ENCODE results near the gene ACTL10. TPM values are rescaled to one million over a fixed set of nuclear protein-coding genes. Genes with fewer than 3 reads are reported as not detected.

The ACTL10 gene
- total and polyA plus RNA-seq, 2 of the 13 experiments (the other 11 are each of a cell fraction or from before 2014, with no cell fraction given): not detected

DNA sequence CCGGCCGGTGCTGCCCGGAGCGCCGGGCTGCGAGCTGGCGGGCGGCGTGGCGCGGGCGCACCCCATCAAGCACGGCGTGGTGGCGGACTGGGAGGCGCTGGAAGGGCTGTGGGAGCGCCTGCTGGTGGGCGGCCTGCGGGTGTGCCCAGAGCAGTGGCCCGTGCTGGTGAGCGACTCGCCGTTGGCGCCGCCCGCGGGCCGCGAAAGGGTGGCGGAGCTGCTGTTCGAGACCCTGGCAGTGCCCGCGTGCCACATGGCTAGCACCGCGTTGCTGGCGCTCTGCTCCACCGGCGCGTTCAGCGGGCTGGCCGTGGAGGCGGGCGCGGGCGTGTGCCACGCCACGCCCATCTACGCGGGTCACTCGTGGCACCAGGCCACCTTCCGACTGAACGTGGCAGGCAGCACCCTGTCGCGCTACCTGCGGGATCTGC is 517 bp downstream of the ACTL10 start (continued):
- TF ChIP-seq, protein P1, sequence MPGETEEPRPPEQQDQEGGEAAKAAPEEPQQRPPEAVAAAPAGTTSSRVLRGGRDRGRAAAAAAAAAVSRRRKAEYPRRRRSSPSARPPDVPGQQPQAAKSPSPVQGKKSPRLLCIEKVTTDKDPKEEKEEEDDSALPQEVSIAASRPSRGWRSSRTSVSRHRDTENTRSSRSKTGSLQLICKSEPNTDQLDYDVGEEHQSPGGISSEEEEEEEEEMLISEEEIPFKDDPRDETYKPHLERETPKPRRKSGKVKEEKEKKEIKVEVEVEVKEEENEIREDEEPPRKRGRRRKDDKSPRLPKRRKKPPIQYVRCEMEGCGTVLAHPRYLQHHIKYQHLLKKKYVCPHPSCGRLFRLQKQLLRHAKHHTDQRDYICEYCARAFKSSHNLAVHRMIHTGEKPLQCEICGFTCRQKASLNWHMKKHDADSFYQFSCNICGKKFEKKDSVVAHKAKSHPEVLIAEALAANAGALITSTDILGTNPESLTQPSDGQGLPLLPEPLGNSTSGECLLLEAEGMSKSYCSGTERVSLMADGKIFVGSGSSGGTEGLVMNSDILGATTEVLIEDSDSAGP (CRISPR knock-in tag; IDR thresholded peaks at IDR 0.05; ENCODE audit: borderline replicate concordance): no peak
- TF ChIP-seq AKAP8 (CRISPR knock-in tag; IDR thresholded peaks at IDR 0.05) (0 out of 2 replicates have a peak, but pooled peaks have one; percentile 9), AGO2 (optimal IDR thresholded peaks at IDR 0.05; ENCODE audit: low read depth, low read length) (peak; percentile 52), ZNF331 (CRISPR knock-in tag; IDR thresholded peaks at IDR 0.05) (no peak), ZNF766 (CRISPR knock-in tag; IDR thresholded peaks at IDR 0.05; ENCODE audit: borderline replicate concordance) (no peak), STAG1 (CRISPR knock-in tag; IDR thresholded peaks at IDR 0.05) (no peak), PHB2 (IDR thresholded peaks at IDR 0.05; ENCODE audit: partially characterized antibody) (no peak), MED8 (CRISPR knock-in tag; IDR thresholded peaks at IDR 0.05; ENCODE audit: insufficient replicate concordance) (no peak)

GRCh38 chr20:33667676-33668465 is 1.1 kb downstream of the ACTL10 start:
- FAIRE-seq (no peak), ATAC-seq (peak; percentile 20), DNase-seq (ENCODE audit: low spot score) (no peak)
- H3K4me1 ChIP-seq (ENCODE audit: insufficient read depth, low read length): peaks cover 53% of the 10 kb centered on the region
- H4K20me1 ChIP-seq (ENCODE audit: insufficient read depth, low read length): 0 out of 2 replicates have a peak, but pooled peaks cover 3% of the 10 kb centered on the region
- H3K27me3 ChIP-seq (ENCODE audit: control insufficient read depth in 1 of 2, insufficient read depth in 2 of 2, low read length in 2 of 2): no peaks in the 10 kb centered on the region; a peak in 1 of 5 replicates
- intact Hi-C loops (cut with micrococcal nuclease; ENCODE audit: unreplicated experiment) (no loop called here), in situ Hi-C loops (cut with HindIII; ENCODE audit: extremely low pct_ligation_motif_present, low pct_unique_long_range_greater_than_20kb) (no loop called here)
- BruUV-seq (replicated peaks): no TSS peak
- no peaks in the 10 kb centered on the region for H3K9me3 ChIP-seq (ENCODE audit: low read length)
- 95% methylated on average over 41 of the region's 47 CpGs for WGBS (ENCODE audit: low lambda C conversion rate)
- H3K9ac ChIP-seq (ENCODE audit: insufficient read depth, low read depth, low read length): no peak overlapping the region
- POLR2A ChIA-PET: no interaction called here
- CTCF ChIA-PET (ENCODE audit: low intra/inter-chr PET ratio, low total read pairs): interaction anchor here (1.9 kb wide), 1 partner anchor 210 kb away, joined by 14 read pairs; no protein-coding TSS in a partner anchor
- H3K79me2 ChIP-seq (ENCODE audit: insufficient read depth, low read length): peaks cover 20% of the 10 kb centered on the region
- H3K36me3 ChIP-seq (replicated peaks in 1 of 2; ENCODE audit: control insufficient read depth in 1 of 2, insufficient read depth in 2 of 2, low read length in 2 of 2): peaks cover 19 to 41% of the 10 kb centered on the region in 2 experiments
- no peak overlapping the region for H3K27ac ChIP-seq (ENCODE audit: extremely low read length, insufficient read depth, low read length)
- no peak overlapping the region for H3K4me3 ChIP-seq (replicated peaks in 1 of 3; ENCODE audit: insufficient read depth in 1 of 3, low read depth in 2 of 3, low read length in 3 of 3)
- H2AFZ ChIP-seq (ENCODE audit: low read length): no peak overlapping the region
- H3K4me2 ChIP-seq (ENCODE audit: low read depth, low read length): no peak overlapping the region
- TF ChIP-seq ZNF274 (CRISPR knock-in tag; IDR thresholded peaks at IDR 0.05) (0 out of 2 replicates have a peak, but pooled peaks have one; percentile 27), ZNF335 (CRISPR knock-in tag; IDR thresholded peaks at IDR 0.05) (no peak), NFE2L1 (CRISPR knock-in tag; IDR thresholded peaks at IDR 0.05; ENCODE audit: borderline replicate concordance) (peak; percentile 88; the same call in 1 of the 2 replicates), ZNF747 (CRISPR knock-in tag; IDR thresholded peaks at IDR 0.05; ENCODE audit: borderline replicate concordance) (0 out of 2 replicates have a peak, but pooled peaks have one; percentile 44), CCDC6 (CRISPR knock-in tag; IDR thresholded peaks at IDR 0.05) (0 out of 2 replicates have a peak, but pooled peaks have one; percentile 51), NRL (CRISPR knock-in tag; IDR thresholded peaks at IDR 0.05; ENCODE audit: borderline replicate concordance) (peak; percentile 64; the same call in 1 of the 2 replicates), ZNF883 (CRISPR knock-in tag; IDR thresholded peaks at IDR 0.05; ENCODE audit: not compliant biosample characterization) (peak; percentile 76), KDM2A (CRISPR knock-in tag; IDR thresholded peaks at IDR 0.05; ENCODE audit: borderline replicate concordance, low read depth) (peak; percentile 51; the same call in 1 of the 2 replicates), SMC3 (IDR thresholded peaks at IDR 0.05; ENCODE audit: low read length) (peak; percentile 38; the same call in 1 of the 2 replicates), KDM5B (CRISPR knock-in tag; IDR thresholded peaks at IDR 0.05; ENCODE audit: borderline replicate concordance) (peak; percentile 63), ZKSCAN1 (IDR thresholded peaks at IDR 0.05; ENCODE audit: low read length) (0 out of 2 replicates have a peak, but pooled peaks have one; percentile 17), ZBTB38 (CRISPR knock-in tag; IDR thresholded peaks at IDR 0.05) (peak; percentile 100), ZFP37 (CRISPR knock-in tag; IDR thresholded peaks at IDR 0.05; ENCODE audit: borderline replicate concordance) (no peak)
